Measurements from ENCODE around the gene CLDN5.
A peak's percentile ranks its signal among the peaks of the same experiment; 100 is the strongest.

CLDN5 gene

DNA sequence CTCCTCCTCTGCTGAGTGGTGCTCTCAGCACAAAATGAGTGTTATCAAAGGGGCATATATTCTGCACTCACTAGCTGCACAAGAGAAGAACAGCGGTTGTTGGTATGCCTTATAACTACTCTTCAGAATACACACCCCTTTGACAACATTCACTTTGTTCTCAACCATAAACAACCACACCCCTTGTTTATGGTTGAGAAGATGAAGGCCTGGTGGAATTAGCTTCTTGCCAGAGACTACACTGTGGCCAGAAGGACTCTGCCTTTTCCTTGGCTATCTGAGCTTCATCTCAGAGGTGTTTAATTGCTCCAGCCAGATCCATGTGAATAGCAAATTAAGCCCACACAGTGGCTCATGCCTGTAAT, 45.0 kb upstream of the CLDN5 start:
- H3K4me1 ChIP-seq (ENCODE audit: insufficient read depth, poor library complexity, severe bottlenecking), result peaks cover 13% of the 10 kb centered on the region
- H3K9me3 ChIP-seq (ENCODE audit: severe bottlenecking), result no peaks in the 10 kb centered on the region
- no peaks in the 10 kb centered on the region for H3K36me3 ChIP-seq (ENCODE audit: low read depth)
- TF ChIP-seq, protein P1, sequence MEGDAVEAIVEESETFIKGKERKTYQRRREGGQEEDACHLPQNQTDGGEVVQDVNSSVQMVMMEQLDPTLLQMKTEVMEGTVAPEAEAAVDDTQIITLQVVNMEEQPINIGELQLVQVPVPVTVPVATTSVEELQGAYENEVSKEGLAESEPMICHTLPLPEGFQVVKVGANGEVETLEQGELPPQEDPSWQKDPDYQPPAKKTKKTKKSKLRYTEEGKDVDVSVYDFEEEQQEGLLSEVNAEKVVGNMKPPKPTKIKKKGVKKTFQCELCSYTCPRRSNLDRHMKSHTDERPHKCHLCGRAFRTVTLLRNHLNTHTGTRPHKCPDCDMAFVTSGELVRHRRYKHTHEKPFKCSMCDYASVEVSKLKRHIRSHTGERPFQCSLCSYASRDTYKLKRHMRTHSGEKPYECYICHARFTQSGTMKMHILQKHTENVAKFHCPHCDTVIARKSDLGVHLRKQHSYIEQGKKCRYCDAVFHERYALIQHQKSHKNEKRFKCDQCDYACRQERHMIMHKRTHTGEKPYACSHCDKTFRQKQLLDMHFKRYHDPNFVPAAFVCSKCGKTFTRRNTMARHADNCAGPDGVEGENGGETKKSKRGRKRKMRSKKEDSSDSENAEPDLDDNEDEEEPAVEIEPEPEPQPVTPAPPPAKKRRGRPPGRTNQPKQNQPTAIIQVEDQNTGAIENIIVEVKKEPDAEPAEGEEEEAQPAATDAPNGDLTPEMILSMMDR (IDR thresholded peaks at IDR 0.05; ENCODE audit: poor library complexity, severe bottlenecking), result no peak
- no peak overlapping the region for H3K4me3 ChIP-seq (ENCODE audit: severe bottlenecking)
- H3K27me3 ChIP-seq (ENCODE audit: insufficient read depth, poor library complexity, severe bottlenecking), result no peaks in the 10 kb centered on the region
- DNase-seq (ENCODE audit: low spot score) (no peak), ATAC-seq (ENCODE audit: low read depth) (no peak)
- H3K27ac ChIP-seq (ENCODE audit: poor library complexity, severe bottlenecking), result peak overlapping the region; percentile 51

- Histone ChIP-seq H3K9me3 (ENCODE audit: severe bottlenecking) (no peaks in the 10 kb centered on the region), H3K4me3 (ENCODE audit: severe bottlenecking) (no peak overlapping the region), H3K36me3 (ENCODE audit: low read depth) (no peaks in the 10 kb centered on the region), H3K27me3 (ENCODE audit: insufficient read depth, poor library complexity, severe bottlenecking) (no peaks in the 10 kb centered on the region), H3K27ac (ENCODE audit: poor library complexity, severe bottlenecking) (peak overlapping the region; percentile 51), H3K4me1 (ENCODE audit: insufficient read depth, poor library complexity, severe bottlenecking) (peaks cover 13% of the 10 kb centered on the region)
- TF ChIP-seq, protein P1 (IDR thresholded peaks at IDR 0.05; ENCODE audit: poor library complexity, severe bottlenecking), result no peak
- ATAC-seq (ENCODE audit: low read depth) (peak; percentile 89), DNase-seq (ENCODE audit: low spot score) (peak; percentile 42)
Observed at GRCh38 chr22:19568337-19569275, 44.4 kb upstream of the CLDN5 start.

- H3K9me3 ChIP-seq (ENCODE audit: severe bottlenecking), result no peaks in the 10 kb centered on the region
- no peaks in the 10 kb centered on the region for H3K27me3 ChIP-seq (ENCODE audit: insufficient read depth, poor library complexity, severe bottlenecking)
- H3K4me3 ChIP-seq (ENCODE audit: severe bottlenecking), result no peak overlapping the region
- TF ChIP-seq, protein P1 (IDR thresholded peaks at IDR 0.05; ENCODE audit: poor library complexity, severe bottlenecking), result no peak
- DNase-seq (ENCODE audit: low spot score) (peak; percentile 16), ATAC-seq (ENCODE audit: low read depth) (no peak)
- H3K4me1 ChIP-seq (ENCODE audit: insufficient read depth, poor library complexity, severe bottlenecking), result peaks cover 13% of the 10 kb centered on the region
- no peak overlapping the region for H3K27ac ChIP-seq (ENCODE audit: poor library complexity, severe bottlenecking)
- no peaks in the 10 kb centered on the region for H3K36me3 ChIP-seq (ENCODE audit: low read depth)
Observed at GRCh38 chr22:19567157-19568009, 43.2 kb upstream of the CLDN5 start.

DNA sequence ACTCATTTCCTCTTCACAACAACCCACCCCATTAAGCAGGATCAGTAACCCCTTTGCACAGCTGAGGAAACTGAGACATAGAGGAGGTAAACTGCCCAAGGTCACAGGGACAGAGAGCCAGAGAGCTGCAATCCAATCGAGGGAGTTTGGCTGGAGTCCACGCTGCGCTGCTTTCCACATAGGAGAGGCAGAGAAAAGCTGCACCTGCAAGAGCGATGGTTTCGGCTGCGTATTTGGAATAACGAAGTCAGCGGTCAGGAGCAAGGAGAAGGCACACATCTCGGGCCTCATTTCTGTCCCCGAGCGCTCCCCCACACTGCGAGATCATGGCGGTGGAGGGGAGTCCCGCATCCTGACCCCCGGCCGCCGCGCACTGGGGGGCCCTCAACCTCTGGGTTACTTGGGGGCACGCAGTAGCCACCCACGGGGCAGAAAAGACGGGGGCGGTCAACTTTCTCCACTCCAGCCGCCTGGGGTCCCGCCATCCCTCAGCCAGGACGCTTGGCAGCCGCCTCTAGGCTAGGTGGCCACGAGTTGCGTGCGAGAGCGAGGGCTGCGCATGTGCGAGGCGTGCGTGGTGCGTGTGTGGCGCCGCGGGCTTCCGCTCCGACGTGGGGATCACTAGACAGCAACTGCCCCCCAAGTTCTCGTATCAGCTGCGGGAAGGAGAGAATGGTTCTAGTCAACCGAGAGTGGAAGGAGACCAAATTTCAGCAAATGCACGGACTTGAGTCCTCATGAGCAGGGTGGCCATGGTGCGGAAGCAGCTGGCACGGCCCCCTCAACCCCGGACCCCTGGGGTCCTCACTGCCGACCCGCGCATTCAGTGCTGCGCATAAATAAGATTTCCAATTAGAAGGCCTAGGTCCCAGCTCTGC, 42.3 kb upstream of the CLDN5 start:
- H3K4me1 ChIP-seq (ENCODE audit: insufficient read depth, poor library complexity, severe bottlenecking), result peaks cover 13% of the 10 kb centered on the region
- H3K27ac ChIP-seq (ENCODE audit: poor library complexity, severe bottlenecking), result no peak overlapping the region
- peak; percentile 34 for DNase-seq (ENCODE audit: low spot score)
- TF ChIP-seq, protein P1 (IDR thresholded peaks at IDR 0.05; ENCODE audit: poor library complexity, severe bottlenecking), result no peak
- no peaks in the 10 kb centered on the region for H3K9me3 ChIP-seq (ENCODE audit: severe bottlenecking)
- no peaks in the 10 kb centered on the region for H3K27me3 ChIP-seq (ENCODE audit: insufficient read depth, poor library complexity, severe bottlenecking)
- ATAC-seq (ENCODE audit: low read depth), result no peak
- no peak overlapping the region for H3K4me3 ChIP-seq (ENCODE audit: severe bottlenecking)
- H3K36me3 ChIP-seq (ENCODE audit: low read depth), result no peaks in the 10 kb centered on the region
